GM18517 (cell line): ENCODE data around the gene SOX6.

ENCODE experiments used
- ATAC-seq: cut with Tn5 transposase; IDR thresholded peaks from one replicate; pipeline ENCODE4 v1.9.1; 2021; ENCODE audit warnings: mild to moderate bottlenecking, moderate library complexity; ENCODE audit not compliant: unreplicated experiment

Gene SOX6

DNA sequence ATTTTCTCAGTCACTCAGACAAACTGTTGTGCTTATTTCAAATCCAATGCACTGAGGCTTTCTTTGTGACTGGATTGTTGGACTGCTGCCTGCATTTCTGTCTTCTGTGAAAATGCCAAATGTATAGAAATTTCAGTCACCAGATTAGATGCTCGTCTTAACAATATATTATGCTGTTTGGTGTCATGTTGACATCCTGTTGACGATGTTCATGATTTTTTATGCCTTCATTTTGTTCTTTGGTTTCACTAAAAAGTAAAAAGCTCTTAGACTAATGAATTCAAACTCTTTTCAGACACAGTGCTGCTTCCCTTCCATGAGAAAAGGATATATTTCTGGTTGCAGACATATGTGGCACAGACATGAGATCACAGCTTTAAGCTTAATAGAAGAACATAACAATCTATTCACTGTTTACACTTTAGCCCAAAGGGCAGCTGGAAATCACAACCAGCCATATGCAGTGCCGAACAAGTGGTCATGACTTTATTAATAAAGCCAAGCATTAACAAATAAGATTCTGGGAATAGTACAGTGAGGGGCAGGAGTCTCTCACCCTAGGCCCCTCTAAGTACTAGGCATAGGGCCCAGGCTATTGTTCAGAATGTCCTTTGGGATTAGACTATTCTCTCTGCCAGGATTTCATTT lies 9.4 kb upstream of the SOX6 start:
- no peak for ATAC-seq

DNA sequence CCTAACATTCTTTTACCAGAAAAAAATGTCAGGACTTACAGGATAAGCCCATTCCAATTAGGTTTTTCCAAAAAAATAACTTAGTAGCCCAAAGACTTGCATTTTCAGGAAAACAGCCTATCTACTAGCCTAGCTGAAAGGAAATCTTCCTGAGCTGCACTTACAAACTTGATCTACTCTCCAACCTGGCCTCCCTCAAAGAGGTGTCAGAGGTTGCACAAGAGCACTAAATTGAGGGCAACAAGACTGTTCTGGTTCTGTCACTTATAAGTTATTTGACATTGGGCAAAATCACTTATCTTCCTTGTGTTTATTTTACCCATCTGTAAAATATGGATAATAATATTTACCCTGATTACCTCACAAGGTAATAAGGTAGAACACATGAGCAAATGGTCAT lies 7.9 kb upstream of the SOX6 start:
- no peak for ATAC-seq

DNA sequence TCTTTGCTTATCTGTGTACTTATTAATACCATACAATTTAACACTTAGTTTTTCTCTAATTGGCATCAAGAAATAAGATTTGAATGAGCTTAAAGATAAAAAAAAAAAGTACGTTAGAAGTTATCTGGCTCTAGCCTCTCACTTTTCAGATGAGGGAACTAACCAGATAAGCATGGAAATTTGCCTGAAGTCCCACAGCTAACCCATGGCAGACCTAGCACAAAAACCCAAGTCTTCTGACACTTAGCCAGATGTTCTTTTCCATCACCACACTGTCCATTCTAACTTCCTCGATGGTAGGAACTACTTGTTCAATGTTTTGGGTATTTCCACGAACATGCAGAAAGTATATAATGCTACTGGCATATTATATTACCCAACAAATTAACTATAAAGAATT lies 7.4 kb upstream of the SOX6 start:
- ATAC-seq = no peak

DNA sequence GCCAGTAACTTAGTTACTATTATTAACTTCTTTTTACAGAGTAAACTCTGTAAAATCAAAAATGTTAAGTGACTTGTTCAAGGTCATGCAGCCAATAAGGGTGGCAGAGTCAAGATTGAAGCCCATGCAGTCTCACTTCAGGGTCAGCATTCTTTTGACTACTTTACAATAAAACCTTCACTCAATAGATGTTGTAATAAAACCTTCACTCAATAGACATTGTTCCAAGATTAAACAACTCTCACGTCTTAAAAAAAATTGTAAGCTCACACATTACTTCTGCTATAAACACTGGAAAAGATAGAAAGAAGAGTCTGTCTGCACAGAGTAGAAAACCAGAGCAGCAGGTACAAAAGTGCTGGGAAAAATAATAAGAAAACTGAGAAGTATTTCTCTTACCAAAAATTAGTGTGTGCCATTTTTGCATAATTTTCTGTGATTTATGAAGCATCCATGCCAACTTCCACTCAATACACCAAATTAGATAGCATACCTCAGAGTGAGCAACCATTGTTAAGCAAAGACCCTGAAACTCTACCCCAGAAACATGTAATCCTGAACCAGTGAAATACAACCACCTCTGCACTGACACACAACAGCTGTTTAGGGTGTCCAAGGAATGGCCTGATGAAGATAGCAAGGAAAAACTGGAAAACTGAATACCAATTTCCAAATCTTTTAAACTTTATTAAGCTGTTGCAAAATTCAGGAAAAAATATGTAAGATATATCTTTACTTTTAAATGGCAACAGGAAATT lies 4.9 kb upstream of the SOX6 start:
- no peak for ATAC-seq

DNA sequence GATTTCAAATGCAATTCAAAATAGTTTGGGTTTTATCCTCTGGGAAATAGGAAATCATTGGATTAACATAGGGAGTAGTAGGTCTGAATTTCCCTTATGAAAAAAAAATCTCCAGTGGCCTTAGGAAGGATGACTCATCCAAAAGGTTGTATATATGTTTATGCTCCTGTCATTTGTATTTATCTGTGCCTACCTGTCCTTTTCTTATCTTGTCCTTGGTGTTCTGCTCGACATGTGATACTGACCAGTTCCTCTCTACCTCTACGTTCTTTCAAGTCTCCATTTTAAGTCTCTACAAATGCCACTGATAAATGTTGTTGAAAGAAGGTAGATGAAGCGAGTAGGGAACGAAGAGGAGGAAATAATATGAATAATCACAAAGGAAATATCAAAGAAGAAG lies 3.0 kb upstream of the SOX6 start:
- no peak for ATAC-seq

DNA sequence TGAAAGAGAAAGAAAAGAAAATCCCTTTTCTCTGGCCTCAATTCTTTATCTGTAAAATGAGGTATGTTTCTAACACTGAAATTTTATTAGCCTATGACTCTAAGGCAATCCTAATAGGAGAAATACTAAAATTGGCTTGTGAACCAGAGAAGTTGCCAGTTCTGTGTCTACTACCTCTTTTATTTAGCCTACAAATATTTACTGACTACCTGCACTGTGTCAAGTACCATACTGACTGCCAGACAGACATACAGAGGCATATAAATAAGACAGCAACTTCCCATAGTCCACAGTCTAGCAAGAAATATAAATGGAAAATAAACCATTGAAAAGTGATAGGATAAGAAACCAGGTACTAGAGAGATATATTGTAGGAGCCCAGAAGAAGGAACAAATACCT lies 2.4 kb upstream of the SOX6 start:
- no peak for ATAC-seq

DNA sequence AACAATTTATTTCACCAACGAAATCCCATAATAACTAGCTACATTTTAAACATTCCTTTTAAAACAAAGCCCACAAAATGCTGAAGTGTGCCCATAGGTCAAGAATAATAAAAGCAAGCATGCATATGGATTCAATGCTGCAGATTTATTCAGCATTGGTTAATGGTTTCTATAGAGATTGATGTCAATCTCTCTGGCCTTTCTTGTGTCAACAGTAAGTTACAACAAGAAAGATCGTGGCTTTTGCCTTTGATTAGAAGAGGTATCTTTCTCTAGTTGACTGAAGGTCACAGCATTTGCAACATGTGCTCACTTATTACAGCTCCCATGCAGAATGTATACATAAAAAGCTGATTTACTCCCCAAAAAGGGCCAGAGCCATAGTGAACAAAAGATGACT lies 1.4 kb upstream of the SOX6 start:
- no peak for ATAC-seq

DNA sequence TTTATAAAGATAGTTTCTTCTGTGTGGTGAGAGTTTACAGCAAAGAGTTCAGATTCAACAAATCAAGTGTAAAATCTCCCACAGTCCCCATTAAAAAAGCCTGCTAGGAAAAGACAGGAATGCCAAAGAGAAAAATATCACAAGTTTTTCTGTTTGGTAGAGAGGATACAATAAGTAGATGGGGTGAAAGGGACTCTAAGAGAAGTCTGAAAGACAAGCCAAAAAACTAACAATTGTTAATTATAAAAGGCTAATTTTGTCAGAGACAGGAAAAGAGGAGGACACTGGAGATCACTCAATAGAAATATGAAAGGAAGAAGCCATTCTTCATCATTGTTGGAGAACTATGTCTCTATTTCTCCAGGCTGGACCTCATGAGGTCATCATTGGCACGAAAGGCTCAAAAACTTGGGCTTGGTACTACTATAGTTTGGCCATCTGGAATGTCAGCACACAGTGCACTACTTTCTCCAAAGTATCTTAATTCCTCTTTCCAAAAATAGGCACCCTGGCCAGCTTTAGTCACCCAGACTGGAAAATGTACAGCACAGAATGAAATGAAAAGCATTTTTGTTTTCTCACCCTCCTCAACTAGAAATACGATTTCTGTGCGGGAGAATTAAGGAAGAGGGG lies 531 bp upstream of the SOX6 start:
- ATAC-seq = no peak

DNA sequence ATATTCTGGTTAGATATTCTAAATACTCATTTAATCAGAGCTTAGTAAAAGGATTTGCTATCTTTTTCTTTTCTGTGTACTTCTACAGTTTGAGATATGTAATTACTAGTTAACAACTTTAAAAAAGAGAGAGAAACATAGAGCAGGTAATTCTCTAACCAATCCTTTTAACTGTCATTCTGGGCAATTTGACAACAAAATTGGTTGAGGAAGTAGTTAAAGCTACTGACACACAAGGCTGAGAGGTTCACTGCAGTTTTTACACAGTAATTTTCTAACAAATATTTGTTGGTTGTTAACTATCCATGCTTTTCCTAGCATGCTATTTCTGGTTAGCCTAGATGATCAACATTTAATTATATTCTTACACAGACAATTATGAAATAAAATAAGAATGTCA lies 3.6 kb downstream of the SOX6 start:
- no peak for ATAC-seq

DNA sequence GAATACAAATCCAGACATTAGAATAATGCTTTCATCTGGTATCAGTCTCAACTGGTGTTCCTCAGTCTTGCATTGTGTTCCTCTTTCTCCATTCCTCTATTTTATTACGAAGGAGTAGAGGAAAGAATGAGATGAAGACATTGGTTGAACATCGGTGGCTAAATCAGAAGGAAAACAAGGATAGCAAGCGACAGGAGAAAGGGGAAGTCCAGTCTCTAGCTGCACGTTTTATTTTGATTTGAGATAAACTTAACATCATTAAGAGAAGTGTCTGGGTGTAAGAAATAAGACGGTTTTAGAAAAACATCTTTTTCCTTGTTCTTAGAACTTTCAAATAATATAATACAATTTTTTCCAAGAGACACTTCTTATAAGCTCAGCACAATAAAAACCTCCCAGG lies 6.2 kb downstream of the SOX6 start:
- ATAC-seq = no peak

DNA sequence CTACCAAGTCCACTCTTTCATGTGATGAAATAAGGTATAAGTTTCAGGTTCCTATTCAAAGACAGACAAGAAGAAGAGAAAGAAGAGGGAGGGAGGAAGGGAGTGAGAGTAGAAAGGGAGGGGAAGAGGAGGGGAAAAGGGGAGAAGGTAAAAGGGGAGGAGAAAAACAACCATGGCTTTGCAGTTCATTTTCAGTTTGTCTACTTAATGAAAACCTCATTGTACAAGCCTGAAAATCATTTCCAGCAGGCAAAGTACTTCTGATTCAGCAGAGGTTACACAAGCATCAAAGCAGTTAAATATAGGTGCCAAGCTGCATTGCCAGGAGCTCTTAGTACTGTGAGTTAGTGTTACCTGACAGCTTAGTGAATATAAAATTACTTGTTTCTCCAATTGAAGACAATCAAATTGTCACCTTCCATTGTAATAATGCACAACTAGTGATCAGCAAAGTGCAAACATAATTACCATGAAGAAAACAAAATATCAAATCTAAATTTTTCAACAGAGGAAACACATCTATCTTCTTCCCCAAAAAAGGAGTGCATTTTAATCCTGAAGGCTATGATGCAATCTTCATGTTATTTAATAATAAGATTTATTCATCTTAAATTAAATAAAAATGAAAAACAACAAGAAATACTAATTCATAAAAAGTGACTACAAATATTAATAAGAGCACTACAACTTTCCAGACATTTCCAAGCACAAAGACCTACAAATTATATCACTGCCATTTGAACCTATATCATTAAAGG lies 8.2 kb downstream of the SOX6 start:
- no peak for ATAC-seq

DNA sequence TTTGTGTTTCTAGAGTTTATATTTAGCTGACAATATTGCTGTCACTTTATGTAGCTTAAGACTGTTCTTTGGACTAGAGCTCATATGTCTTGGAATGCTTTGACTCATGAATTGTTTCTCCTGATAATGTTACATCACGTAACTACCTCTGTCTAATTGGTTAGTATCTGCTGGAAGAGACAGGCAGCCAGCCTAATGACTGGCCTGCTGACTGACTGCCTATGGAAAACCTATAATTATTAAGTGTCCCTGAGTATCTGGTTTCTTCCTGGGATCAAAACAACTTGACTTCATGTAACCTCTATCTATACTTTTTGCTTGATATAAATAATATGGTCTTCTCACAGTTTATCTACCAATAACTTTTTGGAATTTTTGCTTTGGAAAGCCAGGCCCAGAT lies 9.4 kb downstream of the SOX6 start:
- ATAC-seq = no peak

DNA sequence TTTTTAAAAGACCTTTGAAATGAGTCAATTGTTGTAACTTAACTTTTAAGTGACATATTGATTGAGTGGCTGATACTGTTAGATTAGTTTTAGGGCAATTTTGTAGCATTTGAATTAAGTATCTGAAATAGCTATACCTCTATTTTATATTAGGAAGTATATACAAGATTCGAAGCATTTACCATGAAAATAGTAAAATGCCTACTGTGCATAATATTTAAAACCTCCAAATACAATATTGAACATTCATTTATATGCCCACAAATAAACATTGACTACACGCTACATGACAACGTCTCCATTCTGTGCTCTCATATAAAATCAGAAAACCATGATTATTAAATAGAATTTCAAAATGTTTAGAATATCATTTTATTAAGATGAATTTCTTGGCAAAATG lies 14.5 kb downstream of the SOX6 start:
- no peak for ATAC-seq

DNA sequence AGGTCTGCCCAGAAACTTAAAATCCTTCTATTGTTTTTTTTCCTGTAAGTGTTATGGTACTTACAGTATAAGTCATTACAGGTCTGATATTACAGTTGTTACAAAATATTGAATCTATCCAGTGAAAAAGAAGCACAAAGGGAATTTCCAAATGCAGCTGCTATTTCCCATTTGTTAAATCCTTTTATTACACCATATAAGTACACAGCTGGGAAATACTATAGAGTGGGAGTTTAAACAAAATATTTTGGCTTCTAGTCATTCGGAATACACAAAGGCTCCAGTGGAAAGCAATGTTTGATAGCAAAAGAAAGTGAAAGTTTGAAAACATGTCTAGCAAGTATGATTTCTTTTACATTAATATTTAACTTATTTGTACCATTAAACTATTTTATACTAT lies 18.0 kb downstream of the SOX6 start:
- ATAC-seq = no peak

DNA sequence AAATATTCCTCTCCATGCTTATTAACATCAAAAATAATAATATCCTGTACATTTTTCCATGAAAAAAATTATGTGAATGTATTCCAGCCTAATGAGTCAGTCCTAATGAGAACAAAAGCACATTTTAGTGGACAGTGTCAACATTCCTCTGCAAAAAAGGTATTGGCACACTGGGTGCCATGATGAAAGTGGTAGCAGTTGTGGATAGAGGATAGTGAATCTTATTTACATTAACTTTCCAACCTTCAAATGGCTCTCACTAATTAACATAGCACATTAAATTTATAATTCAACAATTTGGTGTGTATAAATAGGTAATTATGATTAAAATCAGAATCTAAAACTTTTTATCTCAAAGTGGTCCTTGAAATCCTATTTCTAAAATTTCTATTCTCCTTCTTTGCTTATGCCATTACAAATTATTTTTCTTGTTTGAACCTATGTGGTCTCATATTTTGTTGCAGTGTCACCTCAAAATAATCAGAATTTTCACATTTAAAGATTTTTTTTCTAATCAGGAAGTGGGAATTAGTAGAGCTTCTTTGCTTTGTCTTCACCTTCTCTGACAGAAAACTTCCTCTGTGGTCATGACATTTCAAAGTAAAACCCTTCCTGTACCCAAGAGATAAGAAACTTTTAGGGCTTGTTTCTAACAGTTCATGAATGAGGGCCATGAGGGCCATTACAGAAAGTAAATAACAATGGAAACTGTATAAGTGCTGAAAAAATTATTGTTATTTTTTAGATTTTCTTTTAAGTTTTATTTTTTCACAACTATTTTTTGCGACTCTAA lies 18.7 kb downstream of the SOX6 start:
- no peak for ATAC-seq

DNA sequence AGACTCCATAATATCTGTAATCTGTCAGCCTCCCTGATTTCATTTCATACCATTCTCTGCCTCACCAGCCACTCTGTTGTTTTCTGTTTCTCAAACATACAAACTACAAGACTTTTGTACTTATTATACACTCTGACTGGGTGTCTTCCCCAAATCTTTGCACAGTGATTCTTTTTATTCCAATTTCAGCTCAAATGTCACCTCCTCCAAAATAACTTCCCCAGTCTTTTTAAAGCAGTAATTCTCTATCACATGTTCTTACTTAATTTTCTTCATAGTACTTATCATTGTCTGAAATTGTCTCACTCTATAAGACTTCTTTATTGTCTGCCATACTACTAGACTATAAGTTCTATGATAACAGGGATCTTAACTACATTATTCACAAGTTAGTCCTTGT lies 19.6 kb downstream of the SOX6 start:
- ATAC-seq = no peak

DNA sequence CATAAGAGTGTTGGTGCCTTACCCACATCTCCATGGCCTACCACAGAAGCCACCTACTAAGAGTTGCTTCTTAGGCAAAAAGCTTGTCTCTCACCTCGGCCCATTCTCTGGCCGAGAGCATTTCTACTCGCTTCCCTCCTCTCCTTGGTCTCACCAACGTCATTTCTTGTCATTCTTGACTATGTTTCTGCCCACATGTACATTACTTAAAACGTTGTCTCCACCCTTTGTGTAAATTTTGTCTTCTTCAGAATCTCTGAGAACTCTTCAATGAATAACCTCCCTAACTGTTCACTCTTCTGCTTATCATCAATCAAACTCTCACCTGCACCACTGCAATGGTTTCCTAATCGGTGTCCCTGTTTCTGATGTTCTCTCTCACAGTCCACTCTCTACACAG lies 20.1 kb downstream of the SOX6 start:
- no peak for ATAC-seq

DNA sequence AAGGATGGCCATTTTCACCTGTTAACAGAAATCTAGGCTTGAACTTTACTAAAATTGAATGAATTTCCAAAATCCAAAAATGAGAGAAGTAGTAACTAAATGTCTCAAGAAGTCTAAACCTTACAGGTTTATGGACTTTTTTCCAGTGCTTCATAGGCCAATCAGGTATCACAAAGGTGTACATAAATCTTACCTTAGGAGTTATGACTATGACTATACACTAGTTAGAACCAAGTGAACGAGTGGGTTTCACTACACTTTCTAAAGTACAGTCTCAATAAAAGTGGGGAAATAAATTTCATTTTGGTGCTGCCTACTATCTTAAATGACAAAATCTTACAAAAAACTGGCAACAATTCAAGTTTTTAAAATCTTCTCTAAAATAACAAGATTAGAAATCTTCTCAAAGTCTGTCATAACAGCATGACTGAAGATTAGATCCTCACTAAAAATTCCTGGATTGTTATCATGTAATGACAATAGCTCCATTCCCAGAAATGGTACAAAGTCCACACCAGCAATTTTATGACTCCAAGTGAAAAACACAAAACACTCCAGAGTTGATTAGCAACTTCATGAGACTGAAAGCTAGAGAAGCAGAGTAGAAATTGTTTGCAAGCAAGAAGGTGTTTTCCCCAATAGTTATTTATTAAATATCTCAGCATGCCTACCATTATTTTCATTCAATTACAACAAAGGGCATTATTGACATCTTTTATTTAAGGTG lies 20.9 kb downstream of the SOX6 start:
- no peak for ATAC-seq

DNA sequence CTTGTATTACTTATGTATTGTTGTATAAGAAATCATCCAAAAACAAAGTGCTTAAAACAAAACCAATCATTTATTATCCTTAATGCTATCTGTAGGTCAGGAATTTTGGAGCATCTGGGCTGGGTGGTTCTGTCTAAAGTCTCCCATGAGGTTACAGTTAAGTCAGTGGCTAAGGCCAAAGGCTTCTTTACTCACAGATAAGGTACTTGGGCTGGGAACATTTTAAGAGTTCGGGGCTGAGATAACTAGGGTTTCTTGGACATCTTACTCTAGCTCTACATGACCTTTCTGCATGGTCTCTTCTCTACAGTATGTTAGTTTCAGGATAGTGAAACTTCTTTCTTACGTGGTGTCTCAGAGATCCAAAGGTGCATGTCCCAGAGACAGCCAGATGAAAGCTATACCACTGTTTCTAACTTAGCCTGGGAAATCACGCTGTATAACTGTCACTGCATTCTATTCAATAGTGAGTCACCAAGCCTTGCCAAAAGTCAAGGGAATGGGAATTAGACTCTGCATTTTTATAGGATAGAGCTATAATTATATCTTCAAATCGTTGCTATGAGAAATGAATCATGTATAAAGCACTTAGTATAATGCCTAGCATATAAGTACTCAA lies 29.6 kb downstream of the SOX6 start:
- no peak for ATAC-seq

DNA sequence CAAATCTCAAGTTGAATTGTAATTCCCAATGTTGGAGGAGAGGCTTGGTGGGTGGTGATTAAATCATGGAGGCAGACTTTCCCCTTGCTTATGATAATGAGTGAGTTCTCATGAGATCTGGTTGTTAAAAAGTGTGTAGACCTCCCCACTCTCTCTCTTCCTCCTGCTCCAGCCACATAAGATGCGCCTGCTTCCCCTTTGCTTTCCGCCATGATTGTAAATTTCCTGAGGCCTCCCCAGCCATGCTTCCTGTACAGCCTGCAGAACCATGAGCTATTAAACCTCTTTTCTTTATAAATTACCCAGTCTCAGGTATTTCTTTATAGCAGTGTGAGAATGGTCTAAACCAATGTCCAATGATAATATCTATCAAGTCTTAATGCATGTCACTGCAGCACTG lies 34.2 kb downstream of the SOX6 start:
- ATAC-seq = no peak
